ENCODE results near the gene PCYT1A. TPM values are rescaled to one million over a fixed set of nuclear protein-coding genes. Genes with fewer than 3 reads are reported as not detected.
"Not testable (repeated sequence)": the region's sequence is repeated elsewhere in the genome, so short reads cannot be mapped to it uniquely, and the experiment has no call there.

PCYT1A gene
- total RNA-seq, 4 donors from 2014 or later, result 90.5 to 123 (median 99.0) TPM

- DNase-seq, result no peak
- Histone ChIP-seq H3K4me1 (peaks cover 0 to 5% of the 10 kb centered on the region in 2 donors), H3K27me3 (no peaks in the 10 kb centered on the region), H3K9me3 (no peaks in the 10 kb centered on the region), H3K27ac (no peak overlapping the region), H3K36me3 (no peaks in the 10 kb centered on the region), H3K4me3 (no peak overlapping the region)
- no peak for TF ChIP-seq POLR2A (IDR thresholded peaks at IDR 0.05)
- intact Hi-C loops (cut with DNase I; ENCODE audit: low total_unique reads) (loop anchor here (5.0 kb wide), 2 partner anchors 59 to 116 kb away; partner anchors contain the start of gene UBXN7), in situ Hi-C loops (cut with MboI; ENCODE audit: low sequenced_read_pairs in 4 of 4) (loop anchor here in 1 of 4 donors (10.0 kb wide), 1 partner anchor 61 kb away; no protein-coding TSS in a partner anchor)
- ATAC-seq, result no peak
These were observed 28.3 kb upstream of the PCYT1A start for GRCh38 chr3:196315821-196316220.

- Histone ChIP-seq H3K27ac (no peak overlapping the region), H3K4me3 (no peak overlapping the region), H3K36me3 (no peaks in the 10 kb centered on the region), H3K27me3 (no peaks in the 10 kb centered on the region), H3K9me3 (no peaks in the 10 kb centered on the region), H3K4me1 (peaks cover 0 to 5% of the 10 kb centered on the region in 2 donors)
- DNase-seq (no peak), ATAC-seq (no peak)
- in situ Hi-C loops (cut with MboI; ENCODE audit: low sequenced_read_pairs in 4 of 4) (loop anchor here in 1 of 4 donors (10.0 kb wide), 1 partner anchor 60 kb away; no protein-coding TSS in a partner anchor), intact Hi-C loops (cut with DNase I; ENCODE audit: low total_unique reads) (no loop called here)
- no peak for TF ChIP-seq POLR2A (IDR thresholded peaks at IDR 0.05)
- no peak for TF ChIP-seq CTCF (IDR thresholded peaks at IDR 0.05 in 4 of 5, conservative IDR thresholded peaks at IDR 0.05 in 1 of 5)
These were observed 27.1 kb upstream of the PCYT1A start for GRCh38 chr3:196314597-196314996.

GRCh38 chr3:196314086-196314485 lies 26.6 kb upstream of the PCYT1A start:
- DNase-seq; H3K9me3 ChIP-seq; H3K27me3 ChIP-seq; H3K27ac ChIP-seq; intact Hi-C loops (cut with DNase I; ENCODE audit: low total_unique reads); H3K4me3 ChIP-seq; H3K36me3 ChIP-seq; ATAC-seq; H3K4me1 ChIP-seq: not testable (repeated sequence)
- in situ Hi-C loops (cut with MboI; ENCODE audit: low sequenced_read_pairs in 4 of 4), result loop anchor here in 1 of 4 donors (10.0 kb wide), 1 partner anchor 59 kb away; no protein-coding TSS in a partner anchor

GRCh38 chr3:196302960-196303359 lies 15.4 kb upstream of the PCYT1A start:
- H3K9me3 ChIP-seq; H3K27me3 ChIP-seq; ATAC-seq; H3K4me3 ChIP-seq; H3K27ac ChIP-seq; H3K4me1 ChIP-seq; H3K36me3 ChIP-seq; intact Hi-C loops (cut with DNase I; ENCODE audit: low total_unique reads); in situ Hi-C loops (cut with MboI; ENCODE audit: low sequenced_read_pairs in 4 of 4); DNase-seq: not testable (repeated sequence)

GRCh38 chr3:196302551-196302950 lies 15.0 kb upstream of the PCYT1A start:
- ATAC-seq; H3K4me1 ChIP-seq; intact Hi-C loops (cut with DNase I; ENCODE audit: low total_unique reads); H3K27ac ChIP-seq; H3K9me3 ChIP-seq; H3K36me3 ChIP-seq; DNase-seq; H3K4me3 ChIP-seq; H3K27me3 ChIP-seq; in situ Hi-C loops (cut with MboI; ENCODE audit: low sequenced_read_pairs in 4 of 4): not testable (repeated sequence)

- Histone ChIP-seq H3K27me3 (no peaks in the 10 kb centered on the region), H3K4me3 (no peak overlapping the region), H3K9me3 (no peaks in the 10 kb centered on the region), H3K4me1 (peaks cover 0 to 2% of the 10 kb centered on the region in 2 donors), H3K36me3 (no peaks in the 10 kb centered on the region), H3K27ac (no peak overlapping the region)
- in situ Hi-C loops (cut with MboI; ENCODE audit: low sequenced_read_pairs in 4 of 4) (no loop called here), intact Hi-C loops (cut with DNase I; ENCODE audit: low total_unique reads) (no loop called here)
- no peak for ATAC-seq
- TF ChIP-seq CTCF (IDR thresholded peaks at IDR 0.05 in 4 of 5, conservative IDR thresholded peaks at IDR 0.05 in 1 of 5), result no peak
- no peak for TF ChIP-seq POLR2A (IDR thresholded peaks at IDR 0.05)
- no peak for DNase-seq
These were observed 11.0 kb upstream of the PCYT1A start for GRCh38 chr3:196298521-196298920.
